D721Med (cell line): ENCODE data around the gene TOR1AIP2.

Source experiments
- DNase-seq: peaks from one replicate; pipeline ENCODE4 v3.0.0; 2011; ENCODE audit warnings: low spot score; ENCODE audit not compliant: insufficient read length
- FAIRE-seq: peaks from 2 replicates; lab custom pipeline; 2011; peaks lifted over from hg19 to GRCh38; lab: Jason Lieb, UNC
- TF ChIP-seq, protein P1 (sequence below): IDR thresholded peaks from 2 replicates; pipeline ENCODE4 v1.5.1; 2012; ENCODE audit warnings: mild to moderate bottlenecking, control low read depth; ENCODE audit not compliant: insufficient read depth; ENCODE audit errors: missing control alignments

Gene TOR1AIP2

GRCh38 chr1:179876300-179876715, 1.3 kb downstream of the TOR1AIP2 start:
- TF ChIP-seq, protein P1, sequence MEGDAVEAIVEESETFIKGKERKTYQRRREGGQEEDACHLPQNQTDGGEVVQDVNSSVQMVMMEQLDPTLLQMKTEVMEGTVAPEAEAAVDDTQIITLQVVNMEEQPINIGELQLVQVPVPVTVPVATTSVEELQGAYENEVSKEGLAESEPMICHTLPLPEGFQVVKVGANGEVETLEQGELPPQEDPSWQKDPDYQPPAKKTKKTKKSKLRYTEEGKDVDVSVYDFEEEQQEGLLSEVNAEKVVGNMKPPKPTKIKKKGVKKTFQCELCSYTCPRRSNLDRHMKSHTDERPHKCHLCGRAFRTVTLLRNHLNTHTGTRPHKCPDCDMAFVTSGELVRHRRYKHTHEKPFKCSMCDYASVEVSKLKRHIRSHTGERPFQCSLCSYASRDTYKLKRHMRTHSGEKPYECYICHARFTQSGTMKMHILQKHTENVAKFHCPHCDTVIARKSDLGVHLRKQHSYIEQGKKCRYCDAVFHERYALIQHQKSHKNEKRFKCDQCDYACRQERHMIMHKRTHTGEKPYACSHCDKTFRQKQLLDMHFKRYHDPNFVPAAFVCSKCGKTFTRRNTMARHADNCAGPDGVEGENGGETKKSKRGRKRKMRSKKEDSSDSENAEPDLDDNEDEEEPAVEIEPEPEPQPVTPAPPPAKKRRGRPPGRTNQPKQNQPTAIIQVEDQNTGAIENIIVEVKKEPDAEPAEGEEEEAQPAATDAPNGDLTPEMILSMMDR: no peak
- FAIRE-seq (no peak), DNase-seq (no peak)

GRCh38 chr1:179875596-179876299, 1.9 kb downstream of the TOR1AIP2 start:
- DNase-seq: no peak
- TF ChIP-seq, protein P1: no peak
- FAIRE-seq: no peak

DNA sequence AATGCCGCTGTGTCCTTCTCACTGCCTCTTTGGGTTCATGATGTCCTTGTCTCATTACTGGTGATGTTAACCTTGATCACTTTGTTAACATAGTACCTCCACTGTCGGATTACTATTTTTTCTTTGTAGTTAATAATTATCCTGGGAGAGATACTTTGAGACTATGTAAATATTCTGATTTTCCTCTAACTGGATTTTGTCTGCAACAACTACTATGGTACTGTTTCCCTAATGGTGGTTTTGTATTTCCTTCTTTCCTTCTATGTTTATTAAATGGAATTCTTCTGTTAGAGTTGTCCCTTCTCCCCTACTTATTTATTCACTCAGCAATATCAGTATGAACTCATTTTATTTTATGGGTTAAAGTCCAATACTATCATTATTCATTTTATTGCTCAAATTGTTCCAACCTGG, 4.2 kb downstream of the TOR1AIP2 start:
- DNase-seq: no peak
- no peak for FAIRE-seq
- TF ChIP-seq, protein P1: no peak

GRCh38 chr1:179872558-179872957, 5.0 kb downstream of the TOR1AIP2 start:
- FAIRE-seq (no peak), DNase-seq (no peak)
- TF ChIP-seq, protein P1: no peak

DNA sequence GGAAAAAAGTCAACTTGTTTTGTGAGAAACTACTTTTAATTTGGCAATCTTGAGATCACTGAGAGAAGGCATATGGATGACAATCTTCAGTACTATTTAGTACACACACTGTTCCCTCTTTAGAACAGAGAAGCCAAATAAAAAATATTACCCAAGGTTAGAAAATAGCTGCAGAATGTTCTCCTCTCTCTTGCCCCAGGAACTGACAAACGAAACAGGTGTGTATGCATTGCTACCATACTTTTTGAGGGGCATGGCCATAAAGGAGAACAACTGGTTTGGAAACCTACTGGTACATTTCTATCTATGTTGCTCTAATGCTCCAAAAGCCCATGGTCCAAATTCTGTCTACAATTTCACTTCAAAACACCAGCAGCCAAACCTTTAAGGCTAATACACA, 5.7 kb downstream of the TOR1AIP2 start:
- FAIRE-seq (no peak), DNase-seq (no peak)
- TF ChIP-seq, protein P1: no peak

- FAIRE-seq (no peak), DNase-seq (no peak)
- TF ChIP-seq, protein P1: no peak
These were observed 6.7 kb downstream of the TOR1AIP2 start for GRCh38 chr1:179870870-179871269.

- DNase-seq (no peak), FAIRE-seq (peak; percentile 58)
- TF ChIP-seq, protein P1: peak; percentile 79
These were observed 9.9 kb downstream of the TOR1AIP2 start for GRCh38 chr1:179867493-179868330.
